GM12874 (cell line): Measurements from ENCODE around the gene MYO10.

Source experiments
- CTCF ChIP-seq: IDR thresholded peaks from 2 replicates; pipeline ENCODE4 v1.5.1; 2011; ENCODE audit warnings: low read depth, mild to moderate bottlenecking, control low read depth, low read length, moderate library complexity; ENCODE audit not compliant: insufficient read depth

The MYO10 gene

GRCh38 chr5:16704945-16705344 is 231.1 kb downstream of the MYO10 start:
- TF ChIP-seq CTCF, result no peak

- TF ChIP-seq CTCF, result no peak
Measured at GRCh38 chr5:16702964-16703363, 233.1 kb downstream of the MYO10 start.

- TF ChIP-seq CTCF, result no peak
Measured at GRCh38 chr5:16701134-16702099, 234.7 kb downstream of the MYO10 start.

- no peak for TF ChIP-seq CTCF
Measured at GRCh38 chr5:16700081-16700480, 236.0 kb downstream of the MYO10 start.

- no peak for TF ChIP-seq CTCF
Measured at GRCh38 chr5:16695779-16696178, 240.3 kb downstream of the MYO10 start.

GRCh38 chr5:16693879-16694278 is 242.2 kb downstream of the MYO10 start:
- TF ChIP-seq CTCF, result no peak

- TF ChIP-seq CTCF, result no peak
Measured at GRCh38 chr5:16691731-16692130, 244.4 kb downstream of the MYO10 start.
